SKM-1 treated with dmso at 0.1 percent for 144 hours (cell line): ENCODE measurements around the gene GZMM.

ENCODE experiments used
- DNase-seq: peaks from one replicate; lab custom pipeline; 2025; ENCODE audit not compliant: unreplicated experiment; lab: John Stamatoyannopoulos, UW

Gene GZMM

GRCh38 chr19:558770-559439, 15.1 kb downstream of the GZMM start:
- no peak for DNase-seq

DNA sequence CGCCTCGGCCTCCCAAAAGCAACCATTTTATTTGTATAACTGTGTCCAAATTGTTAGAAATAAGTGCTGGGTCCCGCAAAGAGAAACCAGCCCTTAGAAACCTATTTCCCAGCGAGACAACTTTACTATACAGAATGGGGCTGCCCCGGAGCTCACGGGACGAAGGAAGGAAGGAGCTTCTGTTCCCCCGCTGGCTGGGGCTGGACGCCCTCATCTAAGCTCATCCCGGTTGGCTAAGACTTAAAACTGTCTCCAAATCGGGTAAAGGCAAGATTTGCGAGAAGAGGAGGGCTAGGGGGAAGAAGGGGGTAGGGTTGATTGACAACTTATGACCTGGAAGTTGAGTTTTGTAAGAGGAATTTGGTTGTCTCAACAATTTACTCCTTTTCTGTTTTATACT, 16.3 kb downstream of the GZMM start:
- no peak for DNase-seq

DNA sequence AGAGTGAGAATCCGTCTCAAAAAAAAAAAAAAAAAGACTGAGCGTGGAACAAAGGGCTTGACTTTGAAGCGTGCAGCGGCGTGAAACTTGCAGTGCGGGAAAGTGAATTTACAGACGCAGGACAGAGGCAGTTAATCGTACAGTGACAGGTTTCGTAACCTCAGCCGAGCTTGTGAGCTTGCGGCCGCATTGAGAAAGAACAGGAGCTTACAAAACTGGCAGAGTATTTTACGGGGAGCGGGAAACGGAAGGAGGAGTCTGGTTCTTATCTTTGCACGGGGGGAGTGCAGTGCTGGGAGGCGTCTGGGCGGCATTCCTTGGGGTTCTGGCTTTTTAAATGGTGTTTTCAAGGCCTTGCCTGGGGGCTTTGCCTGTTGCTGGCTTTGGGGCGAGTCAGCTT, 22.6 kb downstream of the GZMM start:
- peak; percentile 93 for DNase-seq

- no peak for DNase-seq
Measured at GRCh38 chr19:566844-567243, 23.0 kb downstream of the GZMM start.

GRCh38 chr19:567296-567900, 23.5 kb downstream of the GZMM start:
- no peak for DNase-seq

DNA sequence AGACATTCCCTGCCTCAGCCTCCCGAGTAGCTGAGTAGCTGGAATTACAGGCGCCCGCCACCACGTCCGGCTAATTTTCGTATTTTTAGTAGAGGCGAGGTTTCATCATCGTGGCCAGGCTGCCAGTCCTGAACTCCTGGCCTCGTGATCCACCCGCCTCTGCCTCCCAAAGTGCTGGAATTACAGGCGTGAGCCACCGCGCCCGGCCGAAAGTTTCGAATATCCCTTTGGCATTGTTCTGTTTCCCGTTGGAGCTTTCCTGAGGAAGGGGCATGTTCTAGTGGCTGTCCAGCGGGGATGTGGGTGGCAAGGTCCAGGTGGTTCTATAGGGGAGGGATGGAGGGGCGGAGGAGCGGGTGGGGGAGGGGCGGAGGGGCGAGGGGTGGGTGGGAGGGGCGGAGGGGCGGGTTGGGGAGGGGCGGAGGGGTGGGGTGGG, 26.4 kb downstream of the GZMM start:
- no peak for DNase-seq

- peak; percentile 80 for DNase-seq
Measured at GRCh38 chr19:570937-571565, 27.2 kb downstream of the GZMM start.

DNA sequence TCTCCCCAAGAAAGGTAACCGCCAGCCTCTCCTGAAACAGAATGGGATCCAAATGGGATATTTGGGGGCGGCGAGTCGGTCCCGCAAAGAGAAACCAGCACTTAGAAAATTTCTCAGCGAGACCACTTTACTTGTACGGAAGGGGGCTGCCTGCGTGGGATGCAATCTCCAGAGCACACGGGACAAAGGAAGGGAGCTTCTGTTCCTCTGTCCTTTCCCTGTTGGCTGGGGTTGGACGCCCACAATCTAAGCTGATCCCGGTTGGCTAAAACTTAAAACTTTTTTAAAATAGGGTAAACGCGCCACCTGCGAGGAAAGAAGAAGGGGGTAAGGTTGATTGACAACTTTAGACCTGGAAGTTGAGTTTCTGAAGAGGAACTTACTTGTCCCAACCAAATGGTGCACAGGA, 27.7 kb downstream of the GZMM start:
- DNase-seq = peak; percentile 28

DNA sequence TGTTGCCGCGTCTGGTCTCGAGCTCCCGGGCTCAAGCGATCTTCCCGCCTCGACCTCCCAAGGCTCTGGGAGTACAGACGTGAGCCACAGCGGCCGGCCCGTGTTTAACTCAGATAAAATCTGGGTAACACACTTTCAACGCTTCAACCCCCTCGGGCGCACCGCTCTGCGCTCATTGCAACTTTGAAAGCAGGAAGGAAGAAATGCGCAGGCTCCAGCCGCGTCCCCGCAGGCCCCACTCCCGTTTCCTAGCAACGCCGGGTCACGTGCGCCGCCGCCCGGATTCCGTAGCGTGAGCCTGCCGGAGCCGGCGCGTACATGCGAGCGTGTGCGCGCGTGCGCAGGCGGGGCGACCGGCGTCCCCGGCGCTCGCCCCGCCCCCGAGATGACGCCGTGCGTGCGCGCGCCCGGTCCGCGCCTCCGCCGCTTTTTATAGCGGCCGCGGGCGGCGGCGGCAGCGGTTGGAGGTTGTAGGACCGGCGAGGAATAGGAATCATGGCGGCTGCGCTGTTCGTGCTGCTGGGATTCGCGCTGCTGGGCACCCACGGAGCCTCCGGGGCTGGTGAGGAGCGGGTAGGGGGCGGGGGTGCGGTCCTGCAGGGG, 28.4 kb downstream of the GZMM start, which contains the start of gene BSG:
Gene BSG, plus strand, starts transcription at position 457 of the 603 bp plus-strand sequence. Its CDS starts 39 bp downstream, at position 496.
- DNase-seq = peak; percentile 95

DNA sequence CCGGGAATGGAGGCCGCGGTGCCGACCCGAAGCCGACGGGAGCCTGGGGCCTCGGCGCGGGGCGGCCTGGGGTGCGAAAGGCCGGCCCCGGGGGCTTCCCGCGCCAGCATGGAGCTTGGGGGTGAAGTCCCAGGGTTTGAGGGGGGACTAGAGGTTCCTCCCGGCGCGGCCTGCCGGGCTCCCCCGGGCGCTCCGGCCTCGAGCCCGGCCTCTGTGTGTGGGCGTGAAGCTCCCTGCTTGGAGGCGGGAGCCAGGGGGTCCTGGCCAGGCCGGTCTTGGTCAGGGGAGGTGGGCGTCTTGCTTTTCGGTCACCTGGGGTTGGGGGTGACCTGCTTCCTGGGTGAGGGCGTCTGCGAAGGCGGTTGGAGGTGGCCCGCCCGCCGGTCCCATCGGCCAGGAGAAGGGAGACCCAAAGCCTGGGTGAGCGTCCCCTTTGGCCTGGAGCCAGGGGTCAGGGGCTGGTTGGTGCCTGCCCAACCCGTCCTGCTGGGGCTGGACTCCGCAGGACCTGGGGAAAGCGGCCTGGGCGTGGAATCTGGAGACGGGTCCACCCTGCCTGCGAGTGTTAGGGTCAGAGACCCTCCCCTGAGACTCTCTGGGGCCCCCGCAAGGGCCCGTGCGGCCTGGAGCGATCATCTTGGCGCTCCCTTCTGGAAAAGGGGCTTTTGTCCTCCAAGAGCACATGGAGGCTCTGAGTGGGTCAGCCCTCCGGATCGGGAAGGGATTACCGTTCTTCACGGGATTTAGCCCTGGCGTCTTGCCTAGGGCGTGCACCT, 29.1 kb downstream of the GZMM start:
- no peak for DNase-seq

DNA sequence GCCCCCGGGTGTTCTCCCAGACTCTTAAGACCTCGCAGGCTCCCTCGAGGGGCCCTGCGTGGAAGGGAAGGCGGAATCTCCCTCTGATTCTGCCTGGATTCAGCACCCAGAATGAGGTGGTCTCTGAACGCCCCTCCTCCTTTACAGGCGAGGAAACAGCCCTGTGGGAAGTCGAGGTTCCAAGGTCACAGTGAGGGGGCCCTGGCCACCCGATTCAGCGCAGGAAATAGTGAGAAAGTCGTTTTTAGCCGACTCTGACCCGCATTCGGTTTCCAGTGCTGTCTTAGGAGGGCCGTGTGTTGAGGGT, 29.6 kb downstream of the GZMM start:
- DNase-seq = no peak

- DNase-seq = no peak
Measured at GRCh38 chr19:574658-575526, 31.0 kb downstream of the GZMM start.

GRCh38 chr19:575527-576506, 32.0 kb downstream of the GZMM start:
- no peak for DNase-seq

DNA sequence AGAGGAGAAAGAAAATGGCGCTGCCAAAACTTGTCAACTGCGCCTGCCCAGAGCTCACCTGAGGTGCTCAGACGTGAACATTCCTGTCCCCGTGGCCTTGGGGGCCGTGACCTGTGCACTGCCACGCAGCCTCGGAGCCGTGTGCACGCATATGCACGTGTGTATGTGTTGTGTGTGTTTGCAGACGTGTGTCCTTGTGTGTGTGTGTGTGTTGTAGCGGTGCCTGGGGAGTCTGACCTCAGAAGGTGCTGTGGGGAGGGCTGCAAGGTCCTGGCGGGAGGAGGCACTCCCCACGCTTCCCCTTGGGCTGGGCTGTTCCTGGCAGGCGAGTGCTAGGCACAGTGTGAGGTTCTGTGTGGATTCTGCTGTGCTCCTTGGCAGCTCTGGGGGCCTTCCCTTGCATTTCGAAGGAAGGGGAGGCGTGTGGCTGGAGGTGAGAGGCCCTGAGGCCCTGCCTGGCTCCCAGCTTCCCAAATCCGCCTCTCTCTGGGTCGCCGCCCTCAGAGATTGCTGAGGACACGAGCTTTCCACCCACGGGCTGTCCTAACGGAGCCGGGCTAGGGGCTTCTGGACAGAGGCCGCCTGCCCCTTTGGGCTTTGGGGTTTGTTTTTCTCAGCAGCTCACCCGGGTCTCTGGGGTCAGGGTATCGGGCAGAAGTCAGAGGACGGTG, 33.0 kb downstream of the GZMM start:
- no peak for DNase-seq

DNA sequence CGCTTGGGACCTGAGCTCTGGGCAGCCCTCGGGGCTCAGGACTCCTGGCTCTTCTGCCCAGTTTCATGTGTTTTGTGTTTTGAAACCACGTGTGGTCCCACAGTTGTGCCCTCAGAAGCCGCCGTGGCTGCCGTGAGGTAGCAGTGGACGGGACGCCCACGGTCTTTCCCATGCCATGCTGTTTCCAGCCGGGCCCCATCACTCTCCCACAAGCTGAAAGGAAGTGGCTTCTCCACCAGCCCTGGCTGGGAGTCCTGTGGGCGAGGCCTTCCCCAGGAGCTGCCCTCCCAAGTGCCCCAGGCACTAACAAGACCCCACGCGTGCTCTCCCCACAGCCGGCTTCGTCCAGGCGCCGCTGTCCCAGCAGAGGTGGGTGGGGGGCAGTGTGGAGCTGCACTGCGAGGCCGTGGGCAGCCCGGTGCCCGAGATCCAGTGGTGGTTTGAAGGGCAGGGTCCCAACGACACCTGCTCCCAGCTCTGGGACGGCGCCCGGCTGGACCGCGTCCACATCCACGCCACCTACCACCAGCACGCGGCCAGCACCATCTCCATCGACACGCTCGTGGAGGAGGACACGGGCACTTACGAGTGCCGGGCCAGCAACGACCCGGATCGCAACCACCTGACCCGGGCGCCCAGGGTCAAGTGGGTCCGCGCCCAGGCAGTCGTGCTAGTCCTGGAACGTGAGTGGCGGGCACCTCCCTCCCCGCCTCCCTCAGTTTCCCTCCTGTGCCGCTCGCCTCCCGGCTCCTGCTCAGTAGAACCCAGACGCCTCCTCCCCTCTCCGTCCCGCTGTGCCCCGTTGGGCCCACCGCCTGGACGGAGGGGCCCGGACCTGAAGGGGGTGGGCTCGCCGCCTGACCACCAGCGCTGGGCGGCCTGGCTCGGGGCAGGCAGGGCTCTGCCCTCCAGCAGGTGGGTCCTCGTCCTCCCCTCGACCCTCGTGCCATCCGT, 33.9 kb downstream of the GZMM start:
- no peak for DNase-seq

DNA sequence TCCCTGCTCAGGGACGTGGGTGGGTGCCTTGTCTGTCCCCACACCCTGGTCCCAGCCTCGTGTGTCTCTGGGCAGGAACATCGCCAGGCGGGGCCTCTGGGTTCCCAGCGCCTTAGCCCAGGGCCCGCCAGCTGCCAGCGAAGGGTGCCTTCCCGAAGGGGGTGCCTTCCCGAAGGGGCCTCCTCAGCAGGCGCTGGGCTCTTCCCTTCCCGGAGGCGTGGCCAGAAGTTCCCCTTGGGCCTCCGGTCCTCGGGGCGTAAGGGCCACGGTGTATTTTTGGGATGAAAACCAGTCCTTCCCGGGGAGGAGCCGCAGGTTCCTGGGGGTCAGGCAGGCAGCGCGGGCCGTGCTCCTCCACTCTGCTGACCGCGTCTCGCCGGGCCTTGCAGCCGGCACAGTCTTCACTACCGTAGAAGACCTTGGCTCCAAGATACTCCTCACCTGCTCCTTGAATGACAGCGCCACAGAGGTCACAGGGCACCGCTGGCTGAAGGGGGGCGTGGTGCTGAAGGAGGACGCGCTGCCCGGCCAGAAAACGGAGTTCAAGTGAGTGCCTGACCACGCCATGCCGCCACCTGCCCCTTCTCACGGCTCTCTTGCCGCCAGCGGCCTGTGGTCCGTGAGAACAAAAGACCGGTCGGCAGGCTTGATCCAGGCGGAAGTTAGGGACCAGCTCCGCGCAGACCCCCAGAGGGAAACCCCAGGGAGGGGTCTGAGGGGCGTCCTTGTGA, 35.4 kb downstream of the GZMM start:
- DNase-seq = no peak

- DNase-seq = no peak
Measured at GRCh38 chr19:579842-580155, 35.9 kb downstream of the GZMM start.
